Loucy (cell line): ENCODE data around the gene DACH1.

Source experiments
- H2AFZ ChIP-seq: fragments of 200-600 bp; sonication (generic); 2 replicates; pipeline ENCODE4 v1.6.0; 2016; ENCODE audit warnings: antibody characterized with exemption, mild to moderate bottlenecking, low read length, moderate library complexity
- H3F3A ChIP-seq: fragments of 200-600 bp; 2 replicates; pipeline ENCODE4 v1.6.0; 2016; ENCODE audit warnings: antibody characterized with exemption, low read depth, mild to moderate bottlenecking
- H3K27me3 ChIP-seq: fragments of 200-600 bp; sonication (generic); 2 replicates; pipeline ENCODE4 v1.6.1; 2014; ENCODE audit warnings: low read length, mild to moderate bottlenecking; ENCODE audit not compliant: insufficient read depth, poor library complexity, severe bottlenecking
- H3K36me3 ChIP-seq: fragments of 200-600 bp; sonication (generic); 2 replicates; pipeline ENCODE4 v1.6.1; 2016; ENCODE audit warnings: low read length; ENCODE audit not compliant: insufficient read depth
- H3K4me1 ChIP-seq: fragments of 200-600 bp; sonication (generic); 2 replicates; pipeline ENCODE4 v1.5.1; 2014; ENCODE audit warnings: low read length, mild to moderate bottlenecking; ENCODE audit not compliant: insufficient read depth, poor library complexity, severe bottlenecking
- H3K4me2 ChIP-seq: fragments of 200-600 bp; sonication (generic); 2 replicates; pipeline ENCODE4 v1.6.0; 2014; ENCODE audit warnings: antibody characterized with exemption, low read length, low read depth, mild to moderate bottlenecking; ENCODE audit not compliant: poor library complexity, severe bottlenecking
- H3K4me3 ChIP-seq: fragments of 200-600 bp; sonication (generic); 2 replicates; pipeline ENCODE4 v1.5.1; 2014; ENCODE audit warnings: low read length, mild to moderate bottlenecking, mixed read lengths; ENCODE audit not compliant: poor library complexity, severe bottlenecking
- H3K79me2 ChIP-seq: fragments of 200-600 bp; sonication (generic); 2 replicates; pipeline ENCODE4 v1.6.1; 2014; ENCODE audit warnings: low read length; ENCODE audit not compliant: insufficient read depth
- H3K9ac ChIP-seq: fragments of 200-600 bp; sonication (generic); 2 replicates; pipeline ENCODE4 v1.6.0; 2014; ENCODE audit warnings: mild to moderate bottlenecking, low read depth, low read length, moderate library complexity; ENCODE audit not compliant: poor library complexity, severe bottlenecking
- H3K9me2 ChIP-seq: fragments of 200-600 bp; sonication (generic); replicated peaks from 2 replicates; pipeline ENCODE4 v1.6.1; 2016; ENCODE audit warnings: low read depth, low read length, mixed read lengths
- H3K9me3 ChIP-seq: fragments of 200-600 bp; sonication (generic); 2 replicates; pipeline ENCODE4 v1.6.1; 2014; ENCODE audit warnings: mild to moderate bottlenecking, antibody characterized with exemption, low read length, low read depth; ENCODE audit not compliant: insufficient read depth
- H4K20me1 ChIP-seq: fragments of 200-600 bp; sonication (generic); 2 replicates; pipeline ENCODE4 v1.6.0; 2014; ENCODE audit warnings: antibody characterized with exemption, low read length, mild to moderate bottlenecking; ENCODE audit not compliant: insufficient read depth, poor library complexity, severe bottlenecking
- CTCF ChIP-seq: fragments of 200-600 bp; sonication (generic); conservative IDR thresholded peaks from 2 replicates; pipeline ENCODE4 v1.5.1; 2014; ENCODE audit warnings: mild to moderate bottlenecking, antibody characterized with exemption, low read length
- EZH2phosphoT487 ChIP-seq: fragments of 200-600 bp; IDR thresholded peaks from 2 replicates; pipeline ENCODE4 v1.6.1; 2018; ENCODE audit warnings: antibody characterized with exemption, mild to moderate bottlenecking, moderate library complexity, borderline replicate concordance

The DACH1 gene

DNA sequence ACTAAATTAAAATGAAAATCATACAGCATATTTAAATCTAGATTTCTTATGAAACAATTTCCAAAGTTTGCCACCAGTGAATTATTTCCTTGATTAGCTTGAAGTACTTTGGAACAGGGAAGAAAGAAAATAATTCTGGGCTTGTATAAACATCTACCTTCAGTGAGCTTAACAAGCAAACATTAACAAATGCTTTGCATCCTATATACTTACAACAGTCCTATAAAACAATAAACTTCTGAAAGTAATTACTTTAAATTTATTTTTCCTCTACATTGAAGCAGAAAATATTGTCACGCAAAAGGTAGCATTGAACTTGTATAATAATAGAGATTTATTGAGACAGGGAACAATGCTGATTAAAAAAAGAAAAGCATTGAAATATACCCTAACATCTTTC is 164.8 kb downstream of the DACH1 start:
- H3K79me2 ChIP-seq, result no peaks in the 10 kb centered on the region
- no peak overlapping the region for H3K4me3 ChIP-seq
- no peak overlapping the region for H3K9ac ChIP-seq
- no peak overlapping the region for H3K4me2 ChIP-seq
- H4K20me1 ChIP-seq, result no peaks in the 10 kb centered on the region
- no peaks in the 10 kb centered on the region for H3K9me3 ChIP-seq
- H3K4me1 ChIP-seq, result no peaks in the 10 kb centered on the region
- H2AFZ ChIP-seq, result no peak overlapping the region
- no peaks in the 10 kb centered on the region for H3K9me2 ChIP-seq
- H3F3A ChIP-seq, result no peaks in the 10 kb centered on the region
- no peaks in the 10 kb centered on the region for H3K36me3 ChIP-seq
- TF ChIP-seq CTCF, result no peak
- no peak for TF ChIP-seq EZH2phosphoT487
- H3K27me3 ChIP-seq, result no peaks in the 10 kb centered on the region

GRCh38 chr13:71701741-71702140 is 165.3 kb downstream of the DACH1 start:
- no peak overlapping the region for H2AFZ ChIP-seq
- no peaks in the 10 kb centered on the region for H3K9me3 ChIP-seq
- H3K9ac ChIP-seq, result no peak overlapping the region
- H4K20me1 ChIP-seq, result no peaks in the 10 kb centered on the region
- no peak overlapping the region for H3K4me2 ChIP-seq
- no peaks in the 10 kb centered on the region for H3K9me2 ChIP-seq
- no peaks in the 10 kb centered on the region for H3F3A ChIP-seq
- H3K4me3 ChIP-seq, result no peak overlapping the region
- no peaks in the 10 kb centered on the region for H3K27me3 ChIP-seq
- H3K36me3 ChIP-seq, result no peaks in the 10 kb centered on the region
- no peaks in the 10 kb centered on the region for H3K4me1 ChIP-seq
- no peaks in the 10 kb centered on the region for H3K79me2 ChIP-seq
- TF ChIP-seq CTCF (no peak), EZH2phosphoT487 (no peak)

GRCh38 chr13:71699342-71699741 is 167.7 kb downstream of the DACH1 start:
- no peak overlapping the region for H2AFZ ChIP-seq
- H3K36me3 ChIP-seq, result no peaks in the 10 kb centered on the region
- H3F3A ChIP-seq, result no peaks in the 10 kb centered on the region
- no peaks in the 10 kb centered on the region for H4K20me1 ChIP-seq
- H3K9ac ChIP-seq, result no peak overlapping the region
- no peaks in the 10 kb centered on the region for H3K79me2 ChIP-seq
- no peaks in the 10 kb centered on the region for H3K4me1 ChIP-seq
- TF ChIP-seq CTCF (no peak), EZH2phosphoT487 (no peak)
- no peaks in the 10 kb centered on the region for H3K9me2 ChIP-seq
- no peaks in the 10 kb centered on the region for H3K27me3 ChIP-seq
- no peak overlapping the region for H3K4me3 ChIP-seq
- H3K4me2 ChIP-seq, result no peak overlapping the region
- H3K9me3 ChIP-seq, result no peaks in the 10 kb centered on the region
